Lower leg skin (tissue), 3 donors: ENCODE measurements around the gene CEP112.

Experiments
- CTCF ChIP-seq, 3 donors: fragments of 450-650 bp; IDR thresholded peaks; one replicate each; pipeline ENCODE4 v1.5.1; 2016; ENCODE audit warnings: antibody characterized with exemption in 3 of 3, mild to moderate bottlenecking in 3 of 3, moderate library complexity in 2 of 3
- POLR2A ChIP-seq, 2 donors: fragments of 450-650 bp; IDR thresholded peaks; one replicate each; pipeline ENCODE4 v1.6.1; 2016 to 2017; ENCODE audit warnings: antibody characterized with exemption in 2 of 2, mild to moderate bottlenecking in 1 of 2, moderate library complexity in 1 of 2

GRCh38 chr17:65703891-65704290 is 488.0 kb downstream of the CEP112 start:
- TF ChIP-seq POLR2A (IDR thresholded peaks at IDR 0.05) = no peak
- TF ChIP-seq CTCF (IDR thresholded peaks at IDR 0.05) = no peak
